Omental fat pad (tissue), 4 donors: ENCODE measurements around the gene HKDC1. TPM values are rescaled to one million over a fixed set of nuclear protein-coding genes. Genes with fewer than 3 reads are reported as not detected.

Source experiments
- ATAC-seq: fragments of 150-250 bp; one replicate; pipeline ENCODE4 v1.9.1; 2016; ENCODE audit warnings: mild to moderate bottlenecking, moderate library complexity; ENCODE audit not compliant: low FRiP score
- DNase-seq: peaks from one replicate; pipeline ENCODE4 v3.0.0-alpha.2; 2019; ENCODE audit warnings: low spot score
- CTCF ChIP-seq, 3 donors: fragments of 450-650 bp; IDR thresholded peaks; one replicate each; pipeline ENCODE4 v1.5.1; 2016 to 2017; ENCODE audit warnings: antibody characterized with exemption in 3 of 3, mild to moderate bottlenecking in 3 of 3, moderate library complexity in 2 of 3
- total RNA-seq, 4 donors: library from RNA; depleted of rRNA; stranded (reverse); fragments of >200 nt; gene quantifications; one replicate each; pipeline ENCODE4 v1.1.0, GENCODE V29; 2016

The HKDC1 gene
- total RNA-seq, 4 donors from 2014 or later, result 0.13 to 0.46 TPM; not detected in 2

DNA sequence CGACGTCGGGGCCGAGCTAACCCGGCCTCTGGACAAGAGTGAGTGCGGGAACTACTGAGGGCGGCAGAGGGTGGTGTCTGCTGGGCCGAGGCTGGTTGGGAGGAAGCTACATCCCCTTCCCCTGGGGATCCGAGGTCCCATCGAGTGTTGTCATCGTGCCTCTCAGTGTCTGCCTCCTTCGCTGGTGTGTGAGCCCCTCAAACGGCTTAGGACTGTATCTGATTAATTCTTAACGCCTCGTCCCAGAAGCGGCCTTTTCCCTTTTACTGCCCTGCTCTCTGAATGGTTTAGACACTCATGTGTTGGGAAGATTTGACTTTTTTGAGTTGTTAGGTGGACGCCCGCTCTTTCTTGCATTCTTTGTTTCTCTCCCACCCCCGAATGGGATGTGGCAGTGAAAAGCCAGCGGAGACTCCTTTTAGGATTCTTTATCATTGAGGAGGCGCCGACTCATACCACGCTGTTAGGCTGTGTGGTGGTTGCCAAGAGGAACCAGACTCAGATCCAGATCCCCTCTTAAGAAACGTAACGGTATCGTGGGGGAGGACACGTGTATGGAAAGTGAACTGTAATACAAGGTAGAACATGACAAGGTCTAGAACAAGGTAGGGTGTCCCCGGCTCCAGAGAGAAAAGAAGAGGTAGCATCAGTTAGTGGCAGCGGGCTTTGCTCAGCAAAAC, 39.5 kb upstream of the HKDC1 start:
- TF ChIP-seq CTCF (IDR thresholded peaks at IDR 0.05), result no peak
- peak; percentile 29 for ATAC-seq
- DNase-seq, result no peak

- DNase-seq, result no peak
- TF ChIP-seq CTCF (IDR thresholded peaks at IDR 0.05), result no peak
- ATAC-seq, result no peak
Measured at GRCh38 chr10:69181433-69181832, 38.7 kb upstream of the HKDC1 start.

- ATAC-seq, result no peak
- TF ChIP-seq CTCF (IDR thresholded peaks at IDR 0.05), result no peak
- no peak for DNase-seq
Measured at GRCh38 chr10:69182005-69182404, 38.1 kb upstream of the HKDC1 start.

- no peak for TF ChIP-seq CTCF (IDR thresholded peaks at IDR 0.05)
- no peak for DNase-seq
- ATAC-seq, result no peak
Measured at GRCh38 chr10:69186524-69186923, 33.6 kb upstream of the HKDC1 start.

DNA sequence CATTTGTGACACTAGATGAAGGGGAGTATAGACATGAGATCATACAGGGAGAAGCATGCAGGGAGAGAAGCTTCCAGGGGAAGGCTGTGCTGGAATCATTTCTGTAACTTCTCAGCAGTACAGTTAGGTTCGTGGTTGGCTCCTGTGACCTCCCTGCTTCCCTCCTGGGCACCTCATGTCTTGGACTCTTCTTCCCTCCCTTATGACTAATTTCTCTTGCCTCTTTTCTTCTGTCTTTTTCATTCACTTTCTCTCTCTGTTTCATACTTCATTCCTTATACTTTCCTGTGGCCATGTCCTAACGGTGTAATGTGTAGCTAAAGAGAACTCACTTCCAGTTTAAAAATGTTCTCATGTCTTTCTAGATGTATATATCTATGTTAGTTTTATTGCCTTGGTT, 19.1 kb upstream of the HKDC1 start:
- DNase-seq, result no peak
- peak; percentile 60 for ATAC-seq
- TF ChIP-seq CTCF (IDR thresholded peaks at IDR 0.05), result no peak

DNA sequence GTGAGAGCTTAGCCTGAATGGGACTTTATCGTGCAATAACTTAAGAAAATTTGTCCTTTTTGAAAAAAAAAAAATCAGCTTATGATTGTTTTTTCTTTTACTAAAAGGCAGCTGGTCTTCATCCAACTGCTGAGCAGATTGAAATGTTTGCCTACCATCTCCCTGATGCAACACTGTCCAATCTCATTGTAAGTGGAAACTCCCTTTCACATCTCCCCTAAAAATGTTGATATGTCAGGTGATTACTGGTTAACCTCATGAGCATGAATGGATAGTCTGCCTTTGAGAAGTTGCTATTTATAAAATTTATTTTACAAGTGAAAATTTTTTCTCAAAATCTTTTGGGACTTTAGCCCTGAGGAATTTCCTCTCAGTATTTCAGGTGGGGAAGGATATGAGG, 17.8 kb upstream of the HKDC1 start:
- DNase-seq, result no peak
- no peak for TF ChIP-seq CTCF (IDR thresholded peaks at IDR 0.05)
- ATAC-seq, result peak; percentile 81

- DNase-seq, result no peak
- no peak for TF ChIP-seq CTCF (IDR thresholded peaks at IDR 0.05)
- no peak for ATAC-seq
Measured at GRCh38 chr10:69208761-69209160, 11.4 kb upstream of the HKDC1 start.
